Activated naive CD4-positive, alpha-beta T cell (primary cell): Measurements from ENCODE around the gene PRKAG2.

Source experiments
- DNase-seq, 4 experiments: peaks; one replicate each; lab custom pipeline; 2025; lab: John Stamatoyannopoulos, UW

The PRKAG2 gene

DNA sequence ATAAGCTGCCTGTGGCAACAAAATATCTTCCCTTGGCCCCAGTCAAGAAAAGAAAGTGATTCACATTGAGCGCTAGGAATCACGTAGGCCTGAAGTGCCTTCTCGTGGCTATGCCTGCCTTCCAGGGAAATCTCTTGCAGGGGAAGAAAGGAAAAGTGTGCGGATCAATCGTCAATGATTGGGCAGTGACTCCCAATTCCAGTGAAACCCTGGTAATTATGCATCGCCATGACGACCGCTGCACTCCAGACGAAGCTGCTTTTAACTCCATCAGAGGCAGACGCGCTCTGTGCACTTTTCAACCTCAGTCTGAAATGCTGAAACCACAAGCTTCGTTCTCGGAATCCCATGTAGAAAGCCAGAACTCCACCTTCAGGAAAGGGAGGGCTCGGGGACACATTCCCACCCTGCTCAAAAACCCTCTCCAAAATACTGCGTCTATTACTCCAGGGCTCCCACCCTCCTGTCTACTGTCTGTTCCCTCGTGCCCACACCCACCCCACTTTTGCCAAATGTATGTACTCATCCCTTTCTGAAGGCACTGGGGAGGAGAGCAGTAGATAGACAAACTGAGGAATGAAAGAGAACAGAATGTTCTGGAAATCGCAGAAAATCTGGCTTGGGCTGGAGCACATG lies 24.2 kb upstream of the PRKAG2 start:
- no peak for DNase-seq

DNA sequence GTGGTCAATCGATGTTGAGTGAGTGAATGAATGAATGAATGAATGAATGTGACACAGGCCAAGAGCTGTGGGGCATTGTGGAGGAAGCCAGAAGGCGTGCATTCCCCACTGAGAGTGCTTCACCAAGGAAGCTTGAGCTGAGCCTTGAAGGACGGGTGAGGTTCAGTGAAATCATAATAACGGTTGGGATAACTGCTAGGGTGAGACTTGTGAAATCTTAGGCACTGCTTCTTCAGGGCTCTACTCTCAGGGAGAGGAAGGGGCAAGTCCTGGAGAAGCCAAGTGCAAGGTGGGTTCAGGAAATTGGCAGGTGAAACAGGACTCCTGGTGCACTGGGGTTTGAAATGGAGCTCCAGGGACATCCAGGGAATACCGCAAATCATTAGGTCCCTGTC lies 23.7 kb upstream of the PRKAG2 start:
- no peak for DNase-seq

DNA sequence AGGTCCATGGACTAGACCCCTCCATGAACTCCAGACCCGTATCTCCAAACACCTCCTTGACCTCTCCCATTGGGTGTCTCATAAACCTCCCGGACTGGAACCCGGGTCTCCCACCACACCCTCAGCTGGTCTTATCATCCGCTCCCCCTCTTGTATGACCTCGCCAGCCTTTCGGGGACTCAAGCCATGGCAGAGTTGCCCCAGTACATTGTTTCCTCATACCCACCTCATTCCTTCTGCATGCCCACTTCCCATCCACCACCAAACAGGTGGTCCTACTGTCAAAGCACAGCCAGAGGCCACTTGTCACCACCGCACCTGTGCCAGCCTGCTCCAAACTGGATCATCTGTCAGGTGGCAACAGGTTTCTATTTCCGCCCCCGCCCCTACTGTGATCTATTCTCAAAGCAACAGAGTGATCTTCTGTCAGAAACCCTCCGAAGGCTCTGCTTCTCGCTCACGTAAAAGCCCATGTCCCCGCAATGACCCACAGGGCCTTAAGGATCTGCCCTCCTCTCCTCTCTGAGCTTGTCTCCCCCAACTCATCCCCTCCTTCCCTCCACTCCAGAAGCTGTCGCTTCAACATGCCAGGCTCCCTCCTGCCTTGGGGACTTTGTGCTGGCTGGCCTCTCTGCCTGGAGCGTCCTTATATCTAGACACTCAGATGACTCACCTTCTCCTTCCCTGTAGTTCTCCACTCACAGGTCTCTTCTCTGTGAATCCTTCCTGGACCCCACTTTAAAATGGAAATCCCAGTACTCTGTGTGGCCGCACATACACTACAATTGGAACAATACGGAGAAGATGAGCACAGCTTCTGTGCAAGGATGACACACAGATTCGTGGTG lies 22.8 kb upstream of the PRKAG2 start:
- no peak for DNase-seq

DNA sequence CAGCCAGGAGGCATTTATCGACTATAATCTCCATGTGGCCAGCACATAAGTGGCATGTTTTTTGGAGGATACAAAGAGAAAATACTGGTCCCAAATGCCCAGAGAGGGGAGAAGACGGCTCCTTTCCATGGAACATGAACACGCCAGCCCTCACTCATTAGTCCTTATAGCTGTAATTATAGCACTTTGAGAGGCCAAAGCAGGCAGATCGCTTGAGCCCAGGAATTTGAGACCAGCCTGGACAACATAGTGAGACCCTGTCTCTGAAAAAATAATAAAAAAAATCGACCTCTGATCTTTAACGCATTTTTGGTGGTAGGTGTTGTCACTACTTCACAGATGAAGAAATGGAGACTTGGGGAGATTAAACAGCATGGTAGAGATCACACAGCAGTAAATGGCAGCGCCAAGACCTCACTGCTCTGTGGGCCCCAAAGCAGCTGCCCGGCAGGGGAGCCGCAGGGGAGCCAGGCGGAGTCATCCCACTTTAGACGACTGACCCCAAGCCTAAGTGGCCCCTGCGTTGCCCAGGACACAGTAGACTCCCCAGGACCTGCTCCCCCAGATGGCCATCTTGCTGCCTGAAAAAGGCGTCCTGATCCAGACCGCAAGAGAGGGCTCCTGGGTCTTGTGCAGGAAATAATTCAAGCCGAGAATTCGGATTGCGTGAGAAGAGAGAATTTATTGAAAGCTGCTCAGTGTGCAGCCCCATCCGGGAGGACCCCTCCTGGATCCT lies 21.2 kb upstream of the PRKAG2 start:
- no peak for DNase-seq

DNA sequence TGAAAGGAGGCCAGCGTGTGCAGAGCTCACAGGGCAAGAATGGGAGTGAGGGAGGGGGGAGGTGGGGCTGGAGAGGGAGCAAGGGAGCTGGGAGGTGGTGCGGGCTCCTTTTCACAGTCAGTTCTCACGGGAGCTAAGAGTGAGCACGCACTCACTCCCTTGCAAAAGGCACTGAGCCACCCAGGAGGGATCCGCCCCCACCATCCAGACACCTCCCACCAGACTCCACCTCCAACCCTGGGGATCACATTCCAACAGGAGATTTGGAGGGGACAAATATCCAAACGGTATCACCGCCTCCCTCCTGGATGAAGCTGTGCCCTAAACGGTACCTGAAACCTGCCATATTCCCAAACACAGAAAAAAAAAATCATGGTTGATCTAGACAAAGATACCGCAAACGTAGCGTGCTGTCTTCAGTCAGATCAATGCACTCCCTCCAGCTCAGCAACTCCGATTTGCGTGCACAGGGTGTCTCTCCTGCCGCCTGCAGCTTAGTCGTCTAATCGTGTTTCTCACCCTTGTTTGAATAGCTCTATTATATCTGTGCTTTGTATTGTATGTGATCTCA lies 20.3 kb upstream of the PRKAG2 start:
- DNase-seq: no peak

DNA sequence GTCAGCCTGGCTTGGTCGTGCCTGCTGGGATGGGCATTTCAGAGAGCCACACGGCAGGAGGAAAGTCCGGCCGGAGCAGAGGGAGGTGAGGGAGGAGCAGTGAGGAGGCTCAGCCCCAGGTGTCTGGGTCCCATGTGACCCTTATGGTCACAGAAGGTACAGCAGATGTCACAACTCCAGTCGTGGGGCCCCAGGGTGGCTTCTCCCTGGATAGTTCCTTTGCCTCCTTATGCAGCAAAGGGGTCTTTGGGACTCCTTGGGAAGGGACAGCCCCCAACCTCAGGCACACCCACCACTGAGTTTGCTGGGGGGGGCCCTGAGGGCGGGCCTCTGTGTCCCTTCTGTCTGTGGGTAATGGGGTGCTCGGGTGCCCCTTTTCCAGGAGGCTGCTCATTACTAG lies 19.6 kb upstream of the PRKAG2 start:
- DNase-seq: no peak

DNA sequence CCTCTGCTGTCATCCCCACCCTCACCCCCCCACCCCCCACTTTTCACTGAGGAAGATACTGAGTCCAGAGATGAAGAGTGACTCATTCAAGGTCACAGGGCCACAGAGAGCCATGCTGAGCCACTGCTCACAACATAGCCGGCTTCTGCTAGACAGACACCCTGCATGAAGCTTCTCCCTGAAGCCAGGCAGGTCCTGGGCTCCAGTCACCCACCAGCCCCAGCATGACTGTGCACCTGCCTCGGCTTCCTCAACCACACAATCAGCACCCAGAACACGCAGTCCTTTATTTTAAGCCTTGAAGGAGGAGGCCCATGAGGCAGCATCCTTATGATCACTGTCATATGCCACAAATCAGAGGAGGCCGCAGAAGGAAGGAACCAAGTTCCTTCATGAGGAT lies 19.2 kb upstream of the PRKAG2 start:
- DNase-seq: no peak

DNA sequence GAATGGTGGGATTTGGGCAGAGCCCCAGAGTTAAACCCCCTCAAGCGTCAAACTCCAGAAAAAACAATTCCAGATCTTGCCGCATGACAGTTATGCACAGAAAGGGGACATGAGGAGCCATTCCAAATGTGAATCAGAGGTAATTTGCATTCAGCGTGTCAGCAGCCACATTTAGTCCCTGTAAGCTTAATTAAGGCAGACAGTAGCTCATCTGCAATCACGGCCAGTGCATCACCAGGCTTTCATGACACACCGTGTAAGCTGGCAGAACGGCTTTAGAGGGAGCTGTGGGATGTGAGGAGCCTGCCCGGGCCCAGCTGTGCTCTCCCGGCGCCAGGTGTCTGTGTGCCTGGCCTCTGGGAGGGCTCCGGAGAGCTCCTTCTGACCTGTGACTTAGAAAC lies 18.7 kb upstream of the PRKAG2 start:
- no peak for DNase-seq

DNA sequence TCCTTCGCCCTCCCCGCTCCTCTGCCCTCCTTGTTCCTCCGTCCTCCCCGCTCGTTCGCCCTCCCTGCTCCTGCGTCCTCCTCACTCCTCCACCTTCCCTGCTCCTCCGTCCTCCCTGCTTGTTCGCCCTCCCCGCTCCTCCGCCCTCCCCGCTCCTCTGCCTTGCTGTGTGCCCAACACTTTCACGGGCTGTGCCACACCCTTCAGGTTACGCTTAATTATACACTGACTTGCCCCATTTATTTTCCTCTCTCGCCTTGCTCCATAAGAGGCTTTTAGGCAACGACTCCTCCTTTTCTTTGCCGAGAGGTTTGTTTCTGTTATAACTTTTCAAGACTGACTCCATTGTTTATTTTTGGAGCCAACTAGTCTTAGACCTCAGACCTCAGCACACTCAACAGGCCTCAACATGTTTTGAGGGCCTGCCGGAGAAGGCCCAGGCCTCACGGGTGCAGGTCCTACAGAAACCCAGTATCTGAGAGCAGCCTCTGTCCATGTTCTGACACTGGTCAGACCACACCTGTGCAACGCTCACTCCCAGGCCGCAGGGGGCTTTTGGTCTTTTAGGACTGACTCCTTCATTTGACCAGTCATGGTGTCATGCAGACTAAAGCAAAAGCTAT lies 18.2 kb upstream of the PRKAG2 start:
- DNase-seq: no peak

DNA sequence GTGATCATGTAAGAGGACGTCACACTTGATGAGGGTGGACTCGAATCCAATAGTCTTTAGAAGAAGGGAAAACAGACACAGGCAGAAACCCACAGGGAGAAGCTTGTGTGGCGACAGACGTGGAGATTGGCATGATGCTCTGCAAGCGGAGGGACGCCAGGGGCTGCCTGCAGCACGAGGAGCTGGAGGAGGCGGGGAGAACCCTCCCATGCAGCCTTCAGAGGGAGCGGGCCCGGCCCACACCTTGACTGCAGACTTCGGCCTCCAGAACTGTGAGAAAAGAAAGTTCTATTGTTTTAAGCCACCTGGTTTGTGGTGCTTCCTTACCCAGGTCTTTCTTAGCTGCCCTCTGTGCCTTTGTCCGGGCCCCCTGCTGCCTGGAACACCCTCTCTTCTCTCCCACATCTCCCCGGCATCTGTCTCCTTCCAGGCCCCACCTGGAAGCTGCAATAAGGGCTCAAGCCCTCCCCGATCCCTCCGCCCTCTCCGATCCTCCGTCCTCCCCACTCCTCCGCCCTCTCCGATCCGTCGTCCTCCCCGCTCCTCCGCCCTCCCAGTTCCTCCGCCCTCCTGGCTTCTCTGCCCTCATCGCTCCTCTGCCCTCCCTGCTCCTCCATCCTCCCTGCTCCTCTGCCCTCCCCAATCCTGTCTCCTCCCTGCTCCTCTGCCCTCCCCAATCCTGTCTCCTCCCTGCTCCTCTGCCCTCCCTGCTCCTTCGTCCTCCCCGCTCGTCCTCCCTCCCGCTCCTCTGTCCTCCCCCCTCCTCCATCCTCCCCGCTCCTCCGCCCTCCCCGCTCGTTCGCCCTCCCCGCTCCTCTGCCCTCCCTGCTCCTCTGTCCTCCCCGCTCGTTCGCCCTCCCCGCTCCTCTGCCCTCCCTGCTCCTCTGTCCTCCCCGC lies 17.4 kb upstream of the PRKAG2 start:
- no peak for DNase-seq

DNA sequence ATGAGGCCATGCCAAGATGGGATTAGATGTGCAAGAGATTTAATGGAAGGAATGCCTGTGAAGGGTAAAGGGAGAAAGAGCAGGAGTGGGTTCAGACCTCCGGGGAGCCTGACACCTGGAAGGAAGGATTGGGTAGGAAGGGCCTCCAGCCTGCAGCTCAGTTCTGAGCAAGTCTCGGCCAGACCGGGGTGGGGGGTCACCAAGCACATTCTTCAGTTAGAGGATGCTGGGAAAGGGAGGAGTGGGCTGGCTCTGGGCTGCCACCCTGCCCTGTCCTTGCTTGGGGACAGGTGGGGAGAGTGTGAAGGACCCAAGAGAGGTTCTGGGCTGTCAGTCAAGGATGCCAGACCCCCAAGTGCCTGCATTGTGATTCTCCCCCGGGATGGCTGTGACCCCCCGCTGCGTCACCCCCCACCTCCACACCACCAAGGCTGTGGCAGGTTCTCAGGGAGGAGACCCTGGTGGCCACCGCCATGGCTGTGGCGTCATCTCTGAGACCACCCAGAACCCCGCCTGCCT lies 16.5 kb upstream of the PRKAG2 start:
- DNase-seq: no peak

DNA sequence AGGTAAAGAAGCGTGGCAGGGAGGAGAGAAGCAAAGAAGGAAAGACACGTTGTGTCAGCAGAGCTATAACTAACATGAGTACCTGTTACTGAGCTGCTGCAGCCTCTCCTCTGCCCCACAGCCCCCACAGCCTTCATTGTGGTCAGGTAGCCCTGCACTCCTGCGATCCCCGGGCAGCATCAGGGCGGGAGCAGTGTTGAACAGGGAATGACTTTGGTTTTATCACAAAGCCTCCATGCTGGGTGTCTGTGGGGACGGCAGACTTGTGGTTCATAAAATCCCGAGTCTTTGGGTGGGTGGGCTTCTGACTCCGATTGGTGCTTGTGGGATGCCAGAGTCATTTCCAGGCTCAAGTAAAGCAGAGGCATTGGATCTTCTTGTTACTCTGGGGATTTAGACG lies 14.8 kb upstream of the PRKAG2 start:
- DNase-seq: no peak

DNA sequence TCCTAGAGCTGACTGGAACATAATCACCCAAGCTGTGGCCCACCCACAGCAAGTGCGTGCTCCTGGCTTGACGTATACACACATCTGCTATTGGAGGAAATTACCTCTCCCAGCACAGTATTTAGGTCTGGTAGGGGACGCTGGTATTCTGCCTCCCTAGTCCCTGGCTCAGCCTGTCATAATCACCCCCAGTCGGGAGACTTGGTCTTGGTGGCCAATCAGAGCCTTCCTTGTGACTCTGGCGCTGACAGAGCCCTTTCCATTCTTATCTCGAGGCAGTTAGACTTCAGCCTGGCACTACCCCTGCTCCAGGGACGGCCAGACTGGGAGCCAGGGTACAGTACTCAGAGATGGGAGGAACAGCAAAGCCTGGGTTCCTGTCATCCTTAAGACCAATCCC lies 14.3 kb upstream of the PRKAG2 start:
- DNase-seq: no peak

DNA sequence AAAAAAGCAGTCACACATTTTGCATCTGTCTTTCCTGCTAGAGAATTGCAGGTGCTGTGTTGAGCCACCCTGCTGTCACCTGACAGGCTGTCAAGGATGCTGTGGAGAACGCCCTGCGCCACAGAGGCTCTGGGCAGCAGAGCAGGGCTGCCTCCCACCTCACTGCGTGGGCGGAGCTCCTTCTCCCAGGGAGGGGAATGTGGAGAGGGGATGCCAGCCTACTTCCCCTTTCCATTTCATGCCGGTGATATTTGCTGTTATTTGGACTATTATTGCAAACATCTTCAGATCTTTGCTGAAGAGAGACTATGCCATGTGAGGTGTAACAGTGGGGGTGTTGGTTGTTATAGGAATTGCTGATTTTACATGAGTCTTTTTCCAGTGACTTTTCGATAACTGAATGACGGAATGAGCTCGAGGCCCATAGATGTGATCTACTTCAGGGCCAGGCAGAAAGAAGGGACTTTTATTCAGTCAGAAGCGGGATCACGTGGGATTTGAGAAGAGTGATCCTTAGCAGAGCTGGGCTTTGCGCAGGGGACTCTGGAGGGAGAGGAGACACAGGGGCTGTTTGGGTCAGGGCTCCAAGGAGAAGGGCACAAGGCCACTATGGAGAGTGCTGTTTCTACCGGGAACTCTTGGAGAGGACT lies 13.6 kb upstream of the PRKAG2 start:
- DNase-seq: no peak

DNA sequence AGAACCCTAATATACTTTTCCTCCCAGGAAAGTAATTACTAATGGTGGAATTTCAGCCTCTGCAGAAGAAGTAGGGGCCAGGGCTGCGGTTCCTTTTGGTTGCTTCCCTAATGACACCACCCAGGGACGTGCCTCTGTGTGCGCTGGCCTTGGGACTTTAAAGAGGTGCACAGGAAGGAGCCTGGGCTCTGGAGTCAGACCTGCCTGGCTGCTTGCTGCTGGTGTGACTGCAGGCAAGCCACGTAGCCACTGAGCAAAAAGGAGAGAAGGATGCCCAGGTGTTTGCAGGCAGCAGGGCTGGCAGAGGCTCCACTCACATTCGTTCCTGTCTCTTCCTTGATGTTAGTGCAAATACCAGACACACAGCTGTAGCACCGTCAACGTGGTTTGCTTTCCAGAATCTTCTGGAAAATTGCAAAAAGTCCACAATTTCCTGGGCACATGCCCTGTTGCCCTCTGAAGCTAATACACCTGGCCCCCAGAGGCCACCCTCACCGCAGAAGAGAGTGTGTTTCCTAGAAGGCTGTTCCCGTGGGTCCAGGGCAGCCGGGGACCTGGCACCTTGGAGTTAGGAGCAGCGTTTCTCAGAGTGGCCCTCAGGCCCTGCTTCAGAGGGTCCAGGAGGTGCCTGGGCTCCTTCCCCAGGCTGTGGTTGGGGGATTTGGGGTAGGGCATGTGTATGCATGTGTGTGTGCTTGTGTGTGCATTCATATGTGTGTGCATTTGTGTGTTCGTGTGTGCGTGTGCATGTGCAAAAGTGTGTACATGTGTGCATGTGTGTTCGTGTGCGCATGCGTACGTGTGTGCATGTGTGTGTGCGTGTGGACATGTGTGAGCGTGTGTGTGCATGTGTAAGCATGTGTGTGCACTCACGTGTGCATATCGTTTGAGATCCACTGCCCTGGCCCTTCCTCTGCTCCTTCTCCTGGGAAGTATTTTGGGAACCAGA lies 12.8 kb upstream of the PRKAG2 start:
- DNase-seq: no peak

DNA sequence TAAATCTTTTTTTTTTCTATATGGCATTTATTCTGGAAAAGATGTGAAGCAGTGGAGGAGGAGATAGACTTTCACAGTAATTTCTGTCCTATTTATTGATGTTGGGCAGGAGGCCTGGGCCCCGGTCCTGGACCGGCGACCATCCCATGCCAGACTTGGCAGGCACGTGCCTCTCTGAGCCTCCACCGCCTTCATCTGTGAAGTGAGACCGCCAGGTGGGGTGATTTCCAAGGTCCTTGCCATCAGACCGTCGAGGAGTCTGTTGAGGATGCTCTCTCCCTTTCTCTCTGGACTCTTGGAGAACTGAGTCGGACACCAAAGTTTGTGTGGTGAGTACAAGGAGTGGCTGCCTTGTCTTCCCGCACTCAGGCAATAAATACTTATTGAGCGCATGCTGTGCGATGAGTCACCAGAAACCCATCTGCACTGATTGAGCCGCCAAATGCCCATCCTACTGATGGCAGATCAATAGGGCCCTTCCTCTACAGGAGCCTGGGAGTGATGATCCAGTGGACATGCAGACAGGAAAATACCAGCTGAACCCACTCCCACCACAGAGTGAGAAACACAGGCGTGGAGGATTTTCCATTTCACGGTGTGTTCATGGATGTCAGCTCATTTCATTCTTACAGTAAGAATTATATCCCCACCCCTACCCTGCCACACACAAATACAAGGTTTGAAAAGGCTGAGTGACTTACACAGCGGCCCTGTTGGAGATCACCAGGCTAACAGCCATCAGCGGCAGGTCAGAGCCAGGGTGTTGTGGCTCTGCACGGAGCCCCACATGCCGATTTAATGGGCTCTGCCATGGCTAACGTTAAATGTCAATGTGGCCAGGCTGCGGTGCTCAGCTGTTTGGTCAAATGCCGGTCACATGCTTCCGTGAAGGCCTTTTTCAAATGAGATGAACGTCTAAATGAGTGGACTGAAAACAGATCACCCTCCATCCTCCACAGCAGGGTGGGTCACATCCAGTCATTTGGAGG lies 11.5 kb upstream of the PRKAG2 start:
- DNase-seq: no peak

DNA sequence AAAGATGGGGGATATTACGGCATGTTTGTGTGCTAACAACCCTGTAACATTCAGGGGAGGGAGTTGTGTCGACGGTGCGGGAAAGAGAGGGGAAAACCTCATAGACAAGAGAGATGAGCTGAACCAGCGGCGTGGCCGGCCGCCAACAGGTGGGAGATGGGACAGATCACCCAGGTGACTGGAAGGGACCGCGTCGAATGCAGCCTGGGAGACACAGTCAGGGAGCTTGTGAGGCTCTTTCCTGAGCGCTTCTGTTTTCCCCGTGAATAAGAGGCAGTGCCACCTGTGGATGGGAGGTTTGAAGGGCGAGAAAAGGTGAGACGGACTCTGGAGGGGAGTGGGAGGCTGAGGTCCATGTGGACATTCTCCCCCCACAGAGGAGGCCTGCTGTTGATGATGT lies 9.9 kb upstream of the PRKAG2 start:
- DNase-seq: no peak

DNA sequence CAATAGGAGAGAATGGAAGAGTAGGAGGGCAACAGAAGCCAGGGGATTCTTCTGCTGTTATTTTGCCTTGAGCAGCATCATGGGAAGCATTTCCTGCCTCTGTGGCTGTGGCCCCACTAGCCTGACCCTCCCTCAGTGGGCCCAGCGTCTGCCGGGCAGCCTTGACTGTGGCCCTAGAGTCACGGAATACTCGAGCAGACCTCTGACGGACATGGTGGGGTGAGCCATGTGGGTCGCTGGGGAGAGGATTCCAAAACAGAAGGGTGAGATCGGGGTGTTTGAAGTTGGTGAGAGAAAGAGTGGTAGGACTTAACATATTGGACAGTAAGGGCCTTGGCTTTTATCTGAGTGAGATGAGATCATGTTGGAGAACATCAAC lies 8.3 kb upstream of the PRKAG2 start:
- no peak for DNase-seq
